H9 (cell line): ENCODE results near the gene PLD5. TPM values are rescaled to one million over a fixed set of nuclear protein-coding genes. Genes with fewer than 3 reads are reported as not detected.
A peak's percentile ranks its signal among the peaks of the same experiment; 100 is the strongest.

Experiments used
- DNase-seq: peaks from one replicate; pipeline ENCODE4 v3.0.0-alpha.2; 2017
- H2AFZ ChIP-seq: one replicate; pipeline ENCODE4 v1.6.1; 2013; ENCODE audit warnings: mild to moderate bottlenecking, low read length, control low read depth, moderate library complexity
- H2AK5ac ChIP-seq: 2 replicates; pipeline ENCODE4 v1.6.1; 2013; ENCODE audit warnings: low read length, control low read depth, mixed read lengths; ENCODE audit not compliant: insufficient read length
- H2BK120ac ChIP-seq: one replicate; pipeline ENCODE4 v1.6.1; 2013; ENCODE audit warnings: low read depth, mild to moderate bottlenecking, low read length, control low read depth, inconsistent platforms; ENCODE audit not compliant: poor library complexity, severe bottlenecking
- H2BK12ac ChIP-seq: 2 replicates; pipeline ENCODE4 v1.6.1; 2013; ENCODE audit warnings: low read length, control low read depth, mixed read lengths, low read depth; ENCODE audit not compliant: insufficient read length
- H2BK15ac ChIP-seq: 2 replicates; pipeline ENCODE4 v1.6.1; 2013; ENCODE audit warnings: low read depth, low read length, control low read depth
- H2BK20ac ChIP-seq: one replicate; pipeline ENCODE4 v1.6.1; 2013; ENCODE audit warnings: low read depth, mild to moderate bottlenecking, low read length, control low read depth, inconsistent platforms; ENCODE audit not compliant: poor library complexity, severe bottlenecking
- H2BK5ac ChIP-seq: 2 replicates; pipeline ENCODE4 v1.6.1; 2013; ENCODE audit warnings: low read length, control low read depth, mixed read lengths; ENCODE audit not compliant: insufficient read length
- H3K14ac ChIP-seq: 2 replicates; pipeline ENCODE4 v1.6.1; 2013; ENCODE audit warnings: low read length, control low read depth; ENCODE audit not compliant: insufficient read depth
- H3K18ac ChIP-seq: 2 replicates; pipeline ENCODE4 v1.6.1; 2013; ENCODE audit warnings: low read depth, mild to moderate bottlenecking, mixed read lengths, low read length, control low read depth; ENCODE audit not compliant: insufficient read length
- H3K23ac ChIP-seq: 2 replicates; pipeline ENCODE4 v1.6.1; 2013; ENCODE audit warnings: low read length, control low read depth, mixed read lengths, low read depth; ENCODE audit not compliant: insufficient read length
- H3K23me2 ChIP-seq: 2 replicates; pipeline ENCODE4 v1.6.1; 2013; ENCODE audit warnings: low read depth, mild to moderate bottlenecking, mixed read lengths, low read length, control low read depth; ENCODE audit not compliant: insufficient read length, poor library complexity, severe bottlenecking
- H3K27ac ChIP-seq: 2 replicates; pipeline ENCODE4 v1.5.1; 2013; ENCODE audit warnings: low read length, control low read depth, mixed read lengths, low read depth; ENCODE audit not compliant: insufficient read length
- H3K27me3 ChIP-seq: 2 replicates; pipeline ENCODE4 v1.6.1; 2013; ENCODE audit warnings: low read length, control low read depth, inconsistent platforms; ENCODE audit not compliant: insufficient read depth
- H3K4ac ChIP-seq: 2 replicates; pipeline ENCODE4 v1.6.1; 2013; ENCODE audit warnings: low read depth, mild to moderate bottlenecking, control low read depth, inconsistent platforms, low read length, moderate library complexity
- H3K4me1 ChIP-seq: 2 replicates; pipeline ENCODE4 v1.6.1; 2013; ENCODE audit warnings: low read length, control low read depth, inconsistent platforms; ENCODE audit not compliant: insufficient read depth
- H3K4me2 ChIP-seq: 2 replicates; pipeline ENCODE4 v1.6.1; 2013; ENCODE audit warnings: low read length, control low read depth, mixed read lengths; ENCODE audit not compliant: insufficient read length, insufficient read depth
- H3K56ac ChIP-seq: 2 replicates; pipeline ENCODE4 v1.6.1; 2013; ENCODE audit warnings: low read depth, mild to moderate bottlenecking, mixed read lengths, low read length, control low read depth; ENCODE audit not compliant: insufficient read length
- H3K79me1 ChIP-seq: 2 replicates; pipeline ENCODE4 v1.6.1; 2013; ENCODE audit warnings: low read depth, mild to moderate bottlenecking, moderate library complexity, low read length, control low read depth, inconsistent platforms; ENCODE audit not compliant: insufficient read depth, poor library complexity, severe bottlenecking
- H3K79me2 ChIP-seq: 2 replicates; pipeline ENCODE4 v1.6.1; 2013; ENCODE audit warnings: low read length, control low read depth, inconsistent platforms; ENCODE audit not compliant: insufficient read depth
- H3K9ac ChIP-seq: 2 replicates; pipeline ENCODE4 v1.6.1; 2013; ENCODE audit warnings: low read length, control low read depth, mixed read lengths; ENCODE audit not compliant: insufficient read length; ENCODE audit errors: extremely low read depth
- H3K9me3 ChIP-seq: one replicate; pipeline ENCODE4 v1.6.1; 2013; ENCODE audit warnings: low read depth, low read length, inconsistent platforms; ENCODE audit not compliant: control insufficient read depth
- H3T11ph ChIP-seq: one replicate; pipeline ENCODE4 v1.6.1; 2013; ENCODE audit warnings: mild to moderate bottlenecking, low read length, control low read depth, inconsistent platforms
- H4K20me1 ChIP-seq: one replicate; pipeline ENCODE4 v1.6.1; 2013; ENCODE audit not compliant: control insufficient read depth, insufficient read length, insufficient read depth
- H4K5ac ChIP-seq: 2 replicates; pipeline ENCODE4 v1.6.1; 2013; ENCODE audit warnings: low read depth, mild to moderate bottlenecking, mixed read lengths, low read length, control low read depth; ENCODE audit not compliant: insufficient read length
- H4K8ac ChIP-seq: replicated peaks from 2 replicates; pipeline ENCODE4 v1.6.1; 2013; ENCODE audit warnings: low read length, control low read depth, mixed read lengths, low read depth; ENCODE audit not compliant: insufficient read length
- H4K91ac ChIP-seq: 2 replicates; pipeline ENCODE4 v1.6.1; 2013; ENCODE audit warnings: low read depth, mild to moderate bottlenecking, moderate library complexity, mixed read lengths, low read length, control low read depth; ENCODE audit not compliant: insufficient read length
- H3K27ac Mint-ChIP-seq, 3 experiments: 2 replicates in 2 of 3; 3 replicates in 1 of 3; pipeline ENCODE4 v1.8.0; 2020 to 2021; ENCODE audit warnings: mixed read lengths in 3 of 3, mild to moderate bottlenecking in 1 of 3, moderate library complexity in 1 of 3
- H3K27me3 Mint-ChIP-seq: 2 replicates; pipeline ENCODE4 v1.8.0; 2021; ENCODE audit warnings: low read depth, mild to moderate bottlenecking, moderate library complexity, mixed read lengths
- H3K36me3 Mint-ChIP-seq, 3 experiments: 2 replicates in 2 of 3; 3 replicates in 1 of 3; pipeline ENCODE4 v1.8.0; 2020 to 2021; ENCODE audit warnings: low read depth in 3 of 3, mixed read lengths in 3 of 3; ENCODE audit not compliant: insufficient read depth in 1 of 3
- H3K4me1 Mint-ChIP-seq, 2 experiments: 2 replicates each; pipeline ENCODE4 v1.8.0; 2020; ENCODE audit warnings: mixed read lengths in 2 of 2
- H3K4me3 Mint-ChIP-seq, 2 experiments: 2 replicates in 1 of 2; 3 replicates in 1 of 2; pipeline ENCODE4 v1.8.0; 2020 to 2021; ENCODE audit warnings: mild to moderate bottlenecking in 2 of 2, mixed read lengths in 2 of 2, moderate library complexity in 1 of 2
- H3K9me3 Mint-ChIP-seq, 2 experiments: 2 replicates in 1 of 2; 3 replicates in 1 of 2; pipeline ENCODE4 v1.8.0; 2020; ENCODE audit warnings: mild to moderate bottlenecking in 2 of 2, mixed read lengths in 2 of 2, moderate library complexity in 1 of 2
- WGBS: extraction: QIAGEN DNeasy Blood & Tissue Kit; methylation state at CpG from one replicate; pipeline ENCODE4 v1.1.7; 2013; ENCODE audit warnings: missing lambda C conversion rate, low lambda C conversion rate, mixed read lengths; ENCODE audit not compliant: insufficient read length; ENCODE audit errors: extremely low coverage; 5-methylcytosine and 5-hydroxymethylcytosine counted together
- total RNA-seq: library from RNA; stranded (reverse); gene quantifications from 2 replicates; pipeline ENCODE4 v1.2.1, GENCODE V29; 2021
- TF ChIP-seq, protein P1 (sequence below): fragments of 200-600 bp; sonication (generic); conservative IDR thresholded peaks from 3 replicates; pipeline ENCODE4 v1.8.0; 2021; ENCODE audit warnings: antibody characterized with exemption, mild to moderate bottlenecking

Gene PLD5
- total RNA-seq, 1 experiment from 2014 or later, result 5.2 TPM

DNA sequence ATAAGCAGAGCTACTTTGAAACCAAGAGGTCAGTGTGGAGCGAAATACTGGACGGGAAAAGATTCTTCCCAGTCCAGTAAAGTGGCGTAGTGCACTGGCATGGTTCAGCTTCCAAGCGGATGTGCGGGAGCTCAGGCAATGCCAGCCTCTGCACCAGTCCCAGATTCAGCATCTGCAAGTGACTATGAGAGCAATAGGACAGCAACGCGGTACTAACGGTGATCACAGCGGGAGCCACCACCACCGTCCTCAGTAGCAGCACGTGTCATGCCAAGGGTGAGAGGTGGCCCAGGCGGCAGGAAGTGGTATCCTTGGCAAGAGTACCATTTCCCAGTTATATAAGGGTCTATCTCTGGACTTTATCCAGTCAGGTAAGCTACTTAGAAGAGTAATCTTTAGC is 17.8 kb downstream of the PLD5 start:
- no peaks in the 10 kb centered on the region for H3K9me3 Mint-ChIP-seq

More for the DNA sequence above, 17.8 kb downstream of the PLD5 start:
- Histone ChIP-seq H3K79me2 (no peaks in the 10 kb centered on the region), H3K4ac (no peak overlapping the region), H3K9ac (no peak overlapping the region), H3K18ac (no peak overlapping the region), H4K5ac (no peak overlapping the region), H3K14ac (no peak overlapping the region), H3K4me1 (no peaks in the 10 kb centered on the region), H3K56ac (no peak overlapping the region), H2BK12ac (no peak overlapping the region), H2AK5ac (no peak overlapping the region), H3K4me2 (no peak overlapping the region), H2BK15ac (no peak overlapping the region), H3K27ac (no peak overlapping the region), H4K91ac (no peak overlapping the region), H3K23me2 (no peaks in the 10 kb centered on the region), H2BK20ac (no peak overlapping the region), H4K20me1 (no peaks in the 10 kb centered on the region), H3K79me1 (no peaks in the 10 kb centered on the region), H2BK5ac (no peak overlapping the region), H2AFZ (no peak overlapping the region), H4K8ac (no peak overlapping the region), H3T11ph (no peak overlapping the region), H3K23ac (no peak overlapping the region), H2BK120ac (no peak overlapping the region), H3K9me3 (no peaks in the 10 kb centered on the region), H3K27me3 (no peaks in the 10 kb centered on the region)
- Mint-ChIP-seq H3K27ac (peak overlapping the region in 1 of 3 experiments; percentile 35; a peak in 1 of 7 replicates), H3K36me3 (no peaks in the 10 kb centered on the region), H3K4me1 (no peaks in the 10 kb centered on the region), H3K27me3 (no peaks in the 10 kb centered on the region), H3K4me3 (no peak overlapping the region)
- TF ChIP-seq, protein P1, sequence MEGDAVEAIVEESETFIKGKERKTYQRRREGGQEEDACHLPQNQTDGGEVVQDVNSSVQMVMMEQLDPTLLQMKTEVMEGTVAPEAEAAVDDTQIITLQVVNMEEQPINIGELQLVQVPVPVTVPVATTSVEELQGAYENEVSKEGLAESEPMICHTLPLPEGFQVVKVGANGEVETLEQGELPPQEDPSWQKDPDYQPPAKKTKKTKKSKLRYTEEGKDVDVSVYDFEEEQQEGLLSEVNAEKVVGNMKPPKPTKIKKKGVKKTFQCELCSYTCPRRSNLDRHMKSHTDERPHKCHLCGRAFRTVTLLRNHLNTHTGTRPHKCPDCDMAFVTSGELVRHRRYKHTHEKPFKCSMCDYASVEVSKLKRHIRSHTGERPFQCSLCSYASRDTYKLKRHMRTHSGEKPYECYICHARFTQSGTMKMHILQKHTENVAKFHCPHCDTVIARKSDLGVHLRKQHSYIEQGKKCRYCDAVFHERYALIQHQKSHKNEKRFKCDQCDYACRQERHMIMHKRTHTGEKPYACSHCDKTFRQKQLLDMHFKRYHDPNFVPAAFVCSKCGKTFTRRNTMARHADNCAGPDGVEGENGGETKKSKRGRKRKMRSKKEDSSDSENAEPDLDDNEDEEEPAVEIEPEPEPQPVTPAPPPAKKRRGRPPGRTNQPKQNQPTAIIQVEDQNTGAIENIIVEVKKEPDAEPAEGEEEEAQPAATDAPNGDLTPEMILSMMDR, result no peak
- no peak for DNase-seq
- WGBS, result no CpG with 5 or more reads among the region's 12 CpGs
